Panc1 (cell line): ENCODE results near the gene PARP8.

ENCODE experiments used
- POLR2AphosphoS5 ChIP-seq: IDR thresholded peaks from 2 replicates; pipeline ENCODE4 v1.6.1; 2012; ENCODE audit warnings: mild to moderate bottlenecking, low read depth, low read length, moderate library complexity
- TF ChIP-seq, protein P1 (sequence below): fragments of 450-650 bp; IDR thresholded peaks from 2 replicates; pipeline ENCODE4 v1.5.1; 2017; ENCODE audit warnings: mild to moderate bottlenecking

DNA sequence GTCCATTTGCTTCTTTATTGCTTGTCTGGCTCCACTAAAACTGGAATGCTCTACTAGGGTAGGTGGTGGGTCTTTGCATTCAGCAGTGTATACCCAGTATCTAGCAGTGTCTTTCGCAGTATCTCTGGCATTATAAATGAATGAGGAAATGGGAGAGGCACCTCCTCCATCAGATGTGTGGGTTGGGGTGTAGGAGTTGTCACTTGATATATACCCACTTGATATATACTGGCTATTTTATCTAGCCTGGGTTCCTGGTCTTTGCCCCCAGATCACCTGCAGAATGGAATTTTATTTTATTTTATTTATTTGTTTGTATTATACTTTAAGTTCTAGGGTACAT is 208.5 kb downstream of the PARP8 start:
- TF ChIP-seq, protein P1, sequence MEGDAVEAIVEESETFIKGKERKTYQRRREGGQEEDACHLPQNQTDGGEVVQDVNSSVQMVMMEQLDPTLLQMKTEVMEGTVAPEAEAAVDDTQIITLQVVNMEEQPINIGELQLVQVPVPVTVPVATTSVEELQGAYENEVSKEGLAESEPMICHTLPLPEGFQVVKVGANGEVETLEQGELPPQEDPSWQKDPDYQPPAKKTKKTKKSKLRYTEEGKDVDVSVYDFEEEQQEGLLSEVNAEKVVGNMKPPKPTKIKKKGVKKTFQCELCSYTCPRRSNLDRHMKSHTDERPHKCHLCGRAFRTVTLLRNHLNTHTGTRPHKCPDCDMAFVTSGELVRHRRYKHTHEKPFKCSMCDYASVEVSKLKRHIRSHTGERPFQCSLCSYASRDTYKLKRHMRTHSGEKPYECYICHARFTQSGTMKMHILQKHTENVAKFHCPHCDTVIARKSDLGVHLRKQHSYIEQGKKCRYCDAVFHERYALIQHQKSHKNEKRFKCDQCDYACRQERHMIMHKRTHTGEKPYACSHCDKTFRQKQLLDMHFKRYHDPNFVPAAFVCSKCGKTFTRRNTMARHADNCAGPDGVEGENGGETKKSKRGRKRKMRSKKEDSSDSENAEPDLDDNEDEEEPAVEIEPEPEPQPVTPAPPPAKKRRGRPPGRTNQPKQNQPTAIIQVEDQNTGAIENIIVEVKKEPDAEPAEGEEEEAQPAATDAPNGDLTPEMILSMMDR: no peak
- TF ChIP-seq POLR2AphosphoS5: no peak
